ENCODE results near the gene PLEKHG5.

Gene PLEKHG5

DNA sequence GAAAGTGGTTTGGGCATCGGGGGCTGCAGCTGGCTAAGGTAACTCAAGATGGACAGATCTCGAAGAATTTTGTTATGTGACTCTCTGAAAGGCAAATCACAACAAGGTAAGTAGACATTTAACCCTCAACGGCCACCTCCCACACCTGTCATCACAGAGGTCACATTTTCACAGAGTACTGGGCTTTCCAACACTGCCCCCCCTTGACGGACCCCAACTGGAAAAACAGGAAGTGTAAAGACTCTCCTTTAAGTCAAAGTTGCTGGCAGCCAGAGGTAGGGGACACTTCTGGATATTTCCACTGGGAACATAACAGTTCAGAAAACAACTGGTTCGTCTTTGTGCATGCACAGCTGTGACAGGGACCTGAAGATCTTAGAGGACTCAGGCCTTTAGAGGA lies 40.5 kb upstream of the PLEKHG5 start:
- no peak for TF ChIP-seq SIN3A (IDR thresholded peaks at IDR 0.05; ENCODE audit: borderline replicate concordance, insufficient read depth, low read length)

GRCh38 chr1:6530504-6531160 lies 39.2 kb upstream of the PLEKHG5 start:
- no peak for TF ChIP-seq POLR2AphosphoS5 (IDR thresholded peaks at IDR 0.05; ENCODE audit: low read depth, low read length)
- no peak for TF ChIP-seq FOXP2 (optimal IDR thresholded peaks at IDR 0.05; ENCODE audit: borderline replicate concordance, extremely low read depth, extremely low read length, insufficient read depth)
- TF ChIP-seq REST (IDR thresholded peaks at IDR 0.05; ENCODE audit: insufficient read depth in 1 of 2, low read depth in 2 of 2, low read length in 2 of 2): no peak
- no peak for TF ChIP-seq SIN3A (IDR thresholded peaks at IDR 0.05; ENCODE audit: borderline replicate concordance, insufficient read depth, low read length)
- TF ChIP-seq TAF1 (IDR thresholded peaks at IDR 0.05; ENCODE audit: borderline replicate concordance, insufficient read depth, low read length): no peak

DNA sequence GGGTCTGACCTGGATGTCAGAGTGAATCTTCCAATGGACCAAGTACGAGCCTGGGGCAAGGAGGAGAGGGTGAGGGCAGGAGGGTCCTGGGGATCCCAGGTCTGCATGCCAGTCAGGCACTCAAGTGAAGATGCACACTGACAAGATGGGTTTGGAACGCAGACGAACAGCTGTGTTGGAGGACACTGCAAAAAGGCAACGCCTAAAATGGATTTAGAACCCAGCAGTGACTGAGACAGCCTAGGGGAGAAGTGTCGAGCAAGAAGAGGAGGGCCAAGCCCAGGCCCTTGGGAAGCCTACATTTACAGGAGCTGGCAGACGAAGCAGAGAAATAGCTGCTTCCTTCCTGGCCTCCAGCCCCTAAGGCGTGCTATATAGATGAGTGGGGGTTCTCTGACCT lies 37.0 kb upstream of the PLEKHG5 start:
- TF ChIP-seq FOXP2 (optimal IDR thresholded peaks at IDR 0.05; ENCODE audit: borderline replicate concordance, extremely low read depth, extremely low read length, insufficient read depth) (no peak), SIN3A (IDR thresholded peaks at IDR 0.05; ENCODE audit: borderline replicate concordance, insufficient read depth, low read length) (no peak), REST (IDR thresholded peaks at IDR 0.05; ENCODE audit: insufficient read depth in 1 of 2, low read depth in 2 of 2, low read length in 2 of 2) (no peak), POLR2AphosphoS5 (IDR thresholded peaks at IDR 0.05; ENCODE audit: low read depth, low read length) (no peak), TAF1 (IDR thresholded peaks at IDR 0.05; ENCODE audit: borderline replicate concordance, insufficient read depth, low read length) (no peak)

GRCh38 chr1:6526316-6526715 lies 34.8 kb upstream of the PLEKHG5 start:
- no peak for TF ChIP-seq TAF1 (IDR thresholded peaks at IDR 0.05; ENCODE audit: borderline replicate concordance, insufficient read depth, low read length)
- TF ChIP-seq POLR2AphosphoS5 (IDR thresholded peaks at IDR 0.05; ENCODE audit: low read depth, low read length): no peak
- TF ChIP-seq SIN3A (IDR thresholded peaks at IDR 0.05; ENCODE audit: borderline replicate concordance, insufficient read depth, low read length): no peak
- TF ChIP-seq REST (IDR thresholded peaks at IDR 0.05; ENCODE audit: insufficient read depth in 1 of 2, low read depth in 2 of 2, low read length in 2 of 2): no peak

GRCh38 chr1:6523566-6523965 lies 32.1 kb upstream of the PLEKHG5 start:
- TF ChIP-seq TAF1 (IDR thresholded peaks at IDR 0.05; ENCODE audit: borderline replicate concordance, insufficient read depth, low read length) (no peak), FOXP2 (optimal IDR thresholded peaks at IDR 0.05; ENCODE audit: borderline replicate concordance, extremely low read depth, extremely low read length, insufficient read depth) (no peak), REST (IDR thresholded peaks at IDR 0.05; ENCODE audit: insufficient read depth in 1 of 2, low read depth in 2 of 2, low read length in 2 of 2) (no peak), POLR2AphosphoS5 (IDR thresholded peaks at IDR 0.05; ENCODE audit: low read depth, low read length) (no peak), SIN3A (IDR thresholded peaks at IDR 0.05; ENCODE audit: borderline replicate concordance, insufficient read depth, low read length) (no peak)

Measured in PFSK-1 (cell line).